Right cardiac atrium (tissue), 5 donors: ENCODE measurements around the gene SLC38A11. TPM values are rescaled to one million over a fixed set of nuclear protein-coding genes. Genes with fewer than 3 reads are reported as not detected.

Experiments used
- ATAC-seq, 2 donors: fragments of 200-7000 bp; cut with Tn5 transposase; one replicate each; pipeline versions ENCODE4 v1.8.0 to v1.9.1; 2020; ENCODE audit warnings: moderate library complexity in 2 of 2, mild to moderate bottlenecking in 1 of 2
- DNase-seq, 3 donors: peaks; one replicate each; pipeline ENCODE4 v3.0.0-alpha.2; 2020
- H3K27ac ChIP-seq: one replicate; pipeline ENCODE4 v1.5.1; 2013; ENCODE audit warnings: mild to moderate bottlenecking, low read length, control low read depth, moderate library complexity
- H3K27me3 ChIP-seq: one replicate; pipeline ENCODE4 v1.6.1; 2013; ENCODE audit not compliant: control insufficient read depth, insufficient read depth
- H3K4me1 ChIP-seq: one replicate; pipeline ENCODE4 v1.6.1; 2013; ENCODE audit warnings: low read length; ENCODE audit not compliant: control insufficient read depth, insufficient read depth
- H3K4me3 ChIP-seq: one replicate; pipeline ENCODE4 v1.5.1; 2013; ENCODE audit warnings: low read length, control low read depth
- H3K9me3 ChIP-seq: one replicate; pipeline ENCODE4 v1.6.1; 2013; ENCODE audit warnings: low read length; ENCODE audit not compliant: control insufficient read depth
- WGBS: extraction: QIAGEN DNeasy Blood & Tissue Kit; methylation state at CpG from one replicate; pipeline ENCODE4 v1.1.7; 2013; 5-methylcytosine and 5-hydroxymethylcytosine counted together
- intact Hi-C, 4 donors: fragments of 100-400 bp; cut with DNase I; formaldehyde crosslinking; loops; one replicate each; pipeline versions ENCODE4 v1.11.0 to v1.14.0; 2022 to 2023
- polyA plus RNA-seq: library from polyadenylated mRNA; stranded (reverse); fragments of 200-250 nt; gene quantifications from one replicate; pipeline ENCODE4 v1.2.3, GENCODE V29; 2013
- total RNA-seq, 4 donors: library from RNA; stranded (reverse); fragmentation: NEBNext Ultra II Directional; extraction: Animal tissue kit (Norgen Biotek cat#: 25700); gene quantifications; one replicate each; pipeline ENCODE4 v1.2.1, GENCODE V29; 2021
- donor health status: healthy with polysubstance abuse.
- donor health status: DM: no; HTN: yes; CAD: no.
- donor health status: DM: no; HTN: no; CAD: no.
- donor health status: DM: no; HTN: yes; CAD: no; lungs with severe emphysema.
- donor health status: DM: yes; HTN: yes; CAD: no.

Gene SLC38A11
- total and polyA plus RNA-seq, 5 donors, result 0.08 to 0.25 (median 0.17) TPM; not detected in 2

- Histone ChIP-seq H3K27me3 (no peaks in the 10 kb centered on the region), H3K27ac (no peak overlapping the region), H3K9me3 (no peaks in the 10 kb centered on the region), H3K4me3 (no peak overlapping the region), H3K4me1 (no peaks in the 10 kb centered on the region)
- ATAC-seq (no peak), DNase-seq (no peak)
- intact Hi-C loops, result no loop called here
- 53% methylated on average over 3 of the region's 3 CpGs for WGBS
Observed at GRCh38 chr2:164896634-164897355, 58.5 kb downstream of the SLC38A11 start.

GRCh38 chr2:164896226-164896625 is 59.1 kb downstream of the SLC38A11 start:
- intact Hi-C loops, result no loop called here
- Histone ChIP-seq H3K27me3 (no peaks in the 10 kb centered on the region), H3K4me1 (no peaks in the 10 kb centered on the region), H3K27ac (no peak overlapping the region), H3K9me3 (no peaks in the 10 kb centered on the region), H3K4me3 (no peak overlapping the region)
- no peak for ATAC-seq
- no peak for DNase-seq
- WGBS, result 89% methylated on average over 4 of the region's 4 CpGs

- no peaks in the 10 kb centered on the region for H3K27me3 ChIP-seq
- no peaks in the 10 kb centered on the region for H3K9me3 ChIP-seq
- no peak overlapping the region for H3K27ac ChIP-seq
- ATAC-seq, result no peak
- H3K4me3 ChIP-seq, result no peak overlapping the region
- no peaks in the 10 kb centered on the region for H3K4me1 ChIP-seq
- WGBS, result 70% methylated on average over 5 of the region's 5 CpGs
- intact Hi-C loops, result no loop called here
- DNase-seq, result no peak
Observed at GRCh38 chr2:164891460-164891859, 63.9 kb downstream of the SLC38A11 start.

GRCh38 chr2:164890544-164890943 is 64.8 kb downstream of the SLC38A11 start:
- Histone ChIP-seq H3K4me3 (no peak overlapping the region), H3K4me1 (no peaks in the 10 kb centered on the region), H3K27me3 (no peaks in the 10 kb centered on the region), H3K9me3 (no peaks in the 10 kb centered on the region), H3K27ac (no peak overlapping the region)
- ATAC-seq (no peak), DNase-seq (no peak)
- intact Hi-C loops, result no loop called here
- WGBS, result 26% methylated on average over 4 of the region's 4 CpGs

- Histone ChIP-seq H3K4me3 (no peak overlapping the region), H3K4me1 (no peaks in the 10 kb centered on the region), H3K9me3 (no peaks in the 10 kb centered on the region), H3K27me3 (no peaks in the 10 kb centered on the region), H3K27ac (no peak overlapping the region)
- intact Hi-C loops, result no loop called here
- DNase-seq (no peak), ATAC-seq (no peak)
- WGBS, result 74% methylated on average over 3 of the region's 3 CpGs
Observed at GRCh38 chr2:164888592-164888991, 66.7 kb downstream of the SLC38A11 start.

GRCh38 chr2:164887434-164888144 is 67.7 kb downstream of the SLC38A11 start:
- ATAC-seq (no peak), DNase-seq (no peak)
- H3K9me3 ChIP-seq, result no peaks in the 10 kb centered on the region
- 77% methylated on average over 4 of the region's 4 CpGs for WGBS
- H3K4me3 ChIP-seq, result no peak overlapping the region
- H3K27me3 ChIP-seq, result no peaks in the 10 kb centered on the region
- intact Hi-C loops, result no loop called here
- no peak overlapping the region for H3K27ac ChIP-seq
- no peaks in the 10 kb centered on the region for H3K4me1 ChIP-seq

- H3K9me3 ChIP-seq, result no peaks in the 10 kb centered on the region
- H3K27me3 ChIP-seq, result no peaks in the 10 kb centered on the region
- no peak for ATAC-seq
- H3K4me3 ChIP-seq, result no peak overlapping the region
- peak in 1 of 3 donors; percentile 52 for DNase-seq
- intact Hi-C loops, result no loop called here
- WGBS, result 73% methylated on average over 9 of the region's 9 CpGs
- no peaks in the 10 kb centered on the region for H3K4me1 ChIP-seq
- no peak overlapping the region for H3K27ac ChIP-seq
Observed at GRCh38 chr2:164882276-164882675, 73.0 kb downstream of the SLC38A11 start.

GRCh38 chr2:164881524-164881923 is 73.8 kb downstream of the SLC38A11 start:
- ATAC-seq (no peak), DNase-seq (no peak)
- WGBS, result 94% methylated on average over 1 of the region's 1 CpG
- intact Hi-C loops, result no loop called here
- no peak overlapping the region for H3K4me3 ChIP-seq
- H3K9me3 ChIP-seq, result no peaks in the 10 kb centered on the region
- no peak overlapping the region for H3K27ac ChIP-seq
- no peaks in the 10 kb centered on the region for H3K27me3 ChIP-seq
- no peaks in the 10 kb centered on the region for H3K4me1 ChIP-seq

- 65% methylated on average over 2 of the region's 2 CpGs for WGBS
- Histone ChIP-seq H3K27me3 (no peaks in the 10 kb centered on the region), H3K4me1 (no peaks in the 10 kb centered on the region), H3K27ac (no peak overlapping the region), H3K9me3 (no peaks in the 10 kb centered on the region), H3K4me3 (no peak overlapping the region)
- intact Hi-C loops, result no loop called here
- ATAC-seq (no peak), DNase-seq (no peak)
Observed at GRCh38 chr2:164879901-164880535, 75.3 kb downstream of the SLC38A11 start.

GRCh38 chr2:164877927-164878326 is 77.4 kb downstream of the SLC38A11 start:
- intact Hi-C loops, result no loop called here
- ATAC-seq (no peak), DNase-seq (no peak)
- no peak overlapping the region for H3K27ac ChIP-seq
- H3K4me3 ChIP-seq, result no peak overlapping the region
- no peaks in the 10 kb centered on the region for H3K27me3 ChIP-seq
- H3K9me3 ChIP-seq, result no peaks in the 10 kb centered on the region
- H3K4me1 ChIP-seq, result no peaks in the 10 kb centered on the region

- no peak overlapping the region for H3K4me3 ChIP-seq
- H3K27ac ChIP-seq, result no peak overlapping the region
- no peaks in the 10 kb centered on the region for H3K9me3 ChIP-seq
- H3K4me1 ChIP-seq, result no peaks in the 10 kb centered on the region
- DNase-seq (no peak), ATAC-seq (no peak)
- intact Hi-C loops, result no loop called here
- no peaks in the 10 kb centered on the region for H3K27me3 ChIP-seq
- 92% methylated on average over 4 of the region's 4 CpGs for WGBS
Observed at GRCh38 chr2:164877169-164877568, 78.2 kb downstream of the SLC38A11 start.
